HL-60 (cell line): ENCODE data around the gene SEC24B.

Source experiments
- DNase-seq, 2 experiments: peaks; one replicate each; pipeline ENCODE4 v3.0.0-alpha.2; 2010 to 2020; ENCODE audit warnings: low read depth in 1 of 2, low spot score in 1 of 2
- H3K27ac ChIP-seq: fragments of 250-450 bp; sonication (Bioruptor Pico); replicated peaks from 2 replicates; pipeline ENCODE4 v1.5.1; 2020; ENCODE audit warnings: mild to moderate bottlenecking, moderate library complexity
- H3K27me3 ChIP-seq: fragments of 250-450 bp; sonication (Bioruptor Pico); 2 replicates; pipeline ENCODE4 v1.5.1; 2021; ENCODE audit warnings: mild to moderate bottlenecking, moderate library complexity; ENCODE audit not compliant: insufficient read depth, poor library complexity, severe bottlenecking
- H3K4me3 ChIP-seq: replicated peaks from 2 replicates; pipeline ENCODE4 v1.5.1; 2011; ENCODE audit warnings: mild to moderate bottlenecking, control low read depth, low read length; ENCODE audit not compliant: insufficient read depth
- CTCF ChIP-seq: IDR thresholded peaks from one replicate; pipeline ENCODE4 v1.5.1; 2011; ENCODE audit warnings: low read length, control low read depth, inconsistent platforms; ENCODE audit not compliant: insufficient read depth
- GABPA ChIP-seq: IDR thresholded peaks from 2 replicates; pipeline ENCODE4 v1.6.1; 2012; ENCODE audit warnings: low read depth
- POLR2AphosphoS5 ChIP-seq: IDR thresholded peaks from 2 replicates; pipeline ENCODE4 v1.6.1; 2012; ENCODE audit warnings: low read depth
- SPI1 ChIP-seq: IDR thresholded peaks from 2 replicates; pipeline ENCODE4 v1.6.1; 2012; ENCODE audit warnings: low read depth, mild to moderate bottlenecking, borderline replicate concordance
- TF ChIP-seq, protein P1 (sequence below): IDR thresholded peaks from 2 replicates; pipeline ENCODE4 v1.6.1; 2012; ENCODE audit warnings: low read depth; ENCODE audit not compliant: insufficient replicate concordance

Gene SEC24B

GRCh38 chr4:109486007-109486406, 52.4 kb downstream of the SEC24B start:
- Histone ChIP-seq H3K27me3 (no peaks in the 10 kb centered on the region), H3K27ac (no peak overlapping the region), H3K4me3 (no peak overlapping the region)
- no peak for DNase-seq
- TF ChIP-seq, protein P1, sequence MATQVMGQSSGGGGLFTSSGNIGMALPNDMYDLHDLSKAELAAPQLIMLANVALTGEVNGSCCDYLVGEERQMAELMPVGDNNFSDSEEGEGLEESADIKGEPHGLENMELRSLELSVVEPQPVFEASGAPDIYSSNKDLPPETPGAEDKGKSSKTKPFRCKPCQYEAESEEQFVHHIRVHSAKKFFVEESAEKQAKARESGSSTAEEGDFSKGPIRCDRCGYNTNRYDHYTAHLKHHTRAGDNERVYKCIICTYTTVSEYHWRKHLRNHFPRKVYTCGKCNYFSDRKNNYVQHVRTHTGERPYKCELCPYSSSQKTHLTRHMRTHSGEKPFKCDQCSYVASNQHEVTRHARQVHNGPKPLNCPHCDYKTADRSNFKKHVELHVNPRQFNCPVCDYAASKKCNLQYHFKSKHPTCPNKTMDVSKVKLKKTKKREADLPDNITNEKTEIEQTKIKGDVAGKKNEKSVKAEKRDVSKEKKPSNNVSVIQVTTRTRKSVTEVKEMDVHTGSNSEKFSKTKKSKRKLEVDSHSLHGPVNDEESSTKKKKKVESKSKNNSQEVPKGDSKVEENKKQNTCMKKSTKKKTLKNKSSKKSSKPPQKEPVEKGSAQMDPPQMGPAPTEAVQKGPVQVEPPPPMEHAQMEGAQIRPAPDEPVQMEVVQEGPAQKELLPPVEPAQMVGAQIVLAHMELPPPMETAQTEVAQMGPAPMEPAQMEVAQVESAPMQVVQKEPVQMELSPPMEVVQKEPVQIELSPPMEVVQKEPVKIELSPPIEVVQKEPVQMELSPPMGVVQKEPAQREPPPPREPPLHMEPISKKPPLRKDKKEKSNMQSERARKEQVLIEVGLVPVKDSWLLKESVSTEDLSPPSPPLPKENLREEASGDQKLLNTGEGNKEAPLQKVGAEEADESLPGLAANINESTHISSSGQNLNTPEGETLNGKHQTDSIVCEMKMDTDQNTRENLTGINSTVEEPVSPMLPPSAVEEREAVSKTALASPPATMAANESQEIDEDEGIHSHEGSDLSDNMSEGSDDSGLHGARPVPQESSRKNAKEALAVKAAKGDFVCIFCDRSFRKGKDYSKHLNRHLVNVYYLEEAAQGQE = no peak
- TF ChIP-seq SPI1 (no peak), GABPA (no peak), POLR2AphosphoS5 (no peak), CTCF (no peak)

DNA sequence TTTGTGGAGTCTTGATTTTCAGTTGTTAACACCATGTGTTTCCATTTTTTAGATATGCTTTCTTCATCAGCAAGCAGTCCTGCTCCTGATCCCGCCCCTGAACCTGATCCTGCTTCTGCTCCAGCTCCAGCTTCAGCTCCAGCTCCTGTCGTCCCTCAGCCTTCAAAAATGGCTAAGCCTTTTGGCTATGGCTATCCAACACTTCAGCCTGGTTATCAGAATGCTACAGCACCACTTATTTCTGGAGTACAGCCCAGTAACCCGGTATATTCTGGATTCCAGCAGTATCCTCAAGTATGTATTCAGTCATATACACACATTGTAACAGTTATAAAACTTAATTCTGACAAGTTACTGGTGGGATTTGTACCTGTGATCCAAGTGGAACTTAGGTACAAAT, 60.9 kb downstream of the SEC24B start:
- no peak overlapping the region for H3K27ac ChIP-seq
- H3K4me3 ChIP-seq = no peak overlapping the region
- TF ChIP-seq, protein P1 = no peak
- TF ChIP-seq SPI1 = no peak
- no peak for TF ChIP-seq GABPA
- TF ChIP-seq CTCF = no peak
- TF ChIP-seq POLR2AphosphoS5 = no peak
- H3K27me3 ChIP-seq = no peaks in the 10 kb centered on the region
- no peak for DNase-seq

- no peak for DNase-seq
- TF ChIP-seq CTCF (no peak), POLR2AphosphoS5 (no peak), SPI1 (no peak), GABPA (no peak)
- TF ChIP-seq, protein P1 = no peak
- H3K27me3 ChIP-seq = no peaks in the 10 kb centered on the region
- H3K27ac ChIP-seq = no peak overlapping the region
- H3K4me3 ChIP-seq = no peak overlapping the region
These were observed 61.9 kb downstream of the SEC24B start for GRCh38 chr4:109495514-109495913.
